Prostate gland (tissue), 2 donors: ENCODE measurements around the gene ERRFI1. TPM values are rescaled to one million over a fixed set of nuclear protein-coding genes. Genes with fewer than 3 reads are reported as not detected.
"Not testable (repeated sequence)": the region's sequence is repeated elsewhere in the genome, so short reads cannot be mapped to it uniquely, and the experiment has no call there.

Experiments used
- DNase-seq: peaks from one replicate; pipeline ENCODE4 v3.0.0-alpha.2; 2019; ENCODE audit warnings: low spot score
- H3K27ac ChIP-seq, 2 donors: fragments of 200-600 bp; sonication (generic); 2 replicates each; pipeline ENCODE4 v1.5.1; 2017 to 2019
- H3K27me3 ChIP-seq: fragments of 200-600 bp; sonication (generic); replicated peaks from 2 replicates; pipeline ENCODE4 v1.5.1; 2019; ENCODE audit not compliant: insufficient read depth
- H3K36me3 ChIP-seq, 2 donors: fragments of 200-600 bp; sonication (generic); 1 replicate in 1 of 2; 2 replicates in 1 of 2; pipeline versions ENCODE4 v1.5.1 to v1.8.1; 2017 to 2019
- H3K4me1 ChIP-seq: fragments of 200-600 bp; sonication (generic); replicated peaks from 2 replicates; pipeline ENCODE4 v1.5.1; 2019
- H3K4me3 ChIP-seq, 2 donors: fragments of 200-600 bp; sonication (generic); 2 replicates each; pipeline ENCODE4 v1.5.1; 2017 to 2019
- H3K9me3 ChIP-seq: fragments of 200-600 bp; sonication (generic); 2 replicates; pipeline ENCODE4 v1.5.1; 2017
- POLR2A ChIP-seq: fragments of 450-650 bp; IDR thresholded peaks from one replicate; pipeline ENCODE4 v1.6.1; 2016; ENCODE audit warnings: antibody characterized with exemption, mild to moderate bottlenecking
- POLR2AphosphoS5 ChIP-seq: sonication (generic); formaldehyde crosslinking; IDR thresholded peaks from one replicate; pipeline ENCODE4 v1.6.1; 2017; ENCODE audit warnings: antibody characterized with exemption
- WGBS: methylation state at CpG from one replicate; pipeline ENCODE4 v1.1.5; 2018; 5-methylcytosine and 5-hydroxymethylcytosine counted together
- intact Hi-C: fragments of 100-400 bp; cut with DNase I; formaldehyde crosslinking; loops from one replicate; pipeline ENCODE4 v1.14.2; 2022
- small RNA-seq, 2 donors: library from RNA; depleted of rRNA; stranded (forward); fragments of <200 nt; gene quantifications; one replicate each; pipeline ENCODE3, GENCODE V24; 2016
- total RNA-seq, 2 donors: library from RNA; depleted of rRNA; stranded (reverse); fragments of >200 nt; gene quantifications; one replicate each; pipeline ENCODE4 v1.1.0, GENCODE V29; 2016
- TF ChIP-seq, protein P1 (sequence below), 4 experiments: fragments of 200-600 bp in 2 of 4; fragments of 450-650 bp in 2 of 4; sonication (generic) in 2 of 4; IDR thresholded peaks; 1 replicate in 3 of 4; 2 replicates in 1 of 4; pipeline ENCODE4 v1.5.1; 2016 to 2019; ENCODE audit warnings: antibody characterized with exemption in 4 of 4, mild to moderate bottlenecking in 2 of 4, moderate library complexity in 2 of 4

Gene ERRFI1
- total RNA-seq, 2 donors from 2014 or later, result 58.1 to 60.4 TPM

DNA sequence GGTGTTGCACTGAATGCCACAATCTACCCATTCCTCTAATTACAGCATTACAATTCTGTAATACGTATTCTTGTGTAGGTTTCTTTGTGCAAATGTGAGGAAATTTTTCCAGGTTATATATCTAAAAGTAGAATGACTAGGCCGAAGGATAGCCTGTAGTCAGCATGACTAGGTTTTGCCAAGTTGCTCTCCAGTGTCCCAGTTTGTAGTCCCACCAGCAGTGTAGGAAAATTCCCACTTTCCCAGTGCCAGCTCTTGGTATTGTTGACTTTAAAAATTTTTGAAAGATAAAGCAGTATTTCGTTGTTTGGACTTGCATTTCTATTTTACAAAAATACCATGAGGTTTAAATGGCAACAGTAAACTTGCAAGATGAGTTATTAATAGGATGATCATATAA is 61.6 kb downstream of the ERRFI1 start:
- peaks cover 0 to 12% of the 10 kb centered on the region in 2 donors for H3K36me3 ChIP-seq
- intact Hi-C loops, result no loop called here

DNA sequence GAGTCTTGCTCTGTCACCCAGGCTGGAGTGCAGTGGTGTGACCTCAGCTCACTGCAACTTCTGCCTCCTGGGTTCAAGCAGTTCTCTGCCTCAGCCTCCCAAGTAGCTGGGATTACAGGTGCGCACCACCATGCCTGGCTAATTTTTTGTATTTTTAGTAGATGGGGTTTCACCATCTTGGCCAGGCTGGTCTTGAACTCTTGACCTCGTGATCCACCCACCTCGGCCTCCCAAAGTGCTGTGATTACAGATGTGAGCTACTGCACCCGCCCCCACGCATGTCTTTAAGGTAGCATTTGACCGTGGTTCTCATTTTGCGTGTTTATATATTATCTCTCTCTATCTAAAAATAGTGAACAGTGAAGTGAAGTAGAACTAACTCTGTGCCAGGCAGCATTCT is 62.3 kb downstream of the ERRFI1 start:
- H3K27ac ChIP-seq, H3K4me1 ChIP-seq, H3K9me3 ChIP-seq, intact Hi-C loops, H3K27me3 ChIP-seq, DNase-seq, H3K4me3 ChIP-seq: not testable (repeated sequence)
- 93% methylated on average over 7 of the region's 7 CpGs for WGBS
- peaks cover 0 to 12% of the 10 kb centered on the region in 2 donors for H3K36me3 ChIP-seq

More for the DNA sequence above, 61.6 kb downstream of the ERRFI1 start:
- TF ChIP-seq POLR2A (no peak), POLR2AphosphoS5 (no peak)
- TF ChIP-seq, protein P1, sequence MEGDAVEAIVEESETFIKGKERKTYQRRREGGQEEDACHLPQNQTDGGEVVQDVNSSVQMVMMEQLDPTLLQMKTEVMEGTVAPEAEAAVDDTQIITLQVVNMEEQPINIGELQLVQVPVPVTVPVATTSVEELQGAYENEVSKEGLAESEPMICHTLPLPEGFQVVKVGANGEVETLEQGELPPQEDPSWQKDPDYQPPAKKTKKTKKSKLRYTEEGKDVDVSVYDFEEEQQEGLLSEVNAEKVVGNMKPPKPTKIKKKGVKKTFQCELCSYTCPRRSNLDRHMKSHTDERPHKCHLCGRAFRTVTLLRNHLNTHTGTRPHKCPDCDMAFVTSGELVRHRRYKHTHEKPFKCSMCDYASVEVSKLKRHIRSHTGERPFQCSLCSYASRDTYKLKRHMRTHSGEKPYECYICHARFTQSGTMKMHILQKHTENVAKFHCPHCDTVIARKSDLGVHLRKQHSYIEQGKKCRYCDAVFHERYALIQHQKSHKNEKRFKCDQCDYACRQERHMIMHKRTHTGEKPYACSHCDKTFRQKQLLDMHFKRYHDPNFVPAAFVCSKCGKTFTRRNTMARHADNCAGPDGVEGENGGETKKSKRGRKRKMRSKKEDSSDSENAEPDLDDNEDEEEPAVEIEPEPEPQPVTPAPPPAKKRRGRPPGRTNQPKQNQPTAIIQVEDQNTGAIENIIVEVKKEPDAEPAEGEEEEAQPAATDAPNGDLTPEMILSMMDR (IDR thresholded peaks at IDR 0.05), result no peak
- DNase-seq, result no peak
- 91% methylated on average over 3 of the region's 3 CpGs for WGBS
- Histone ChIP-seq H3K9me3 (no peaks in the 10 kb centered on the region), H3K4me3 (no peak overlapping the region), H3K27ac (no peak overlapping the region), H3K27me3 (no peaks in the 10 kb centered on the region), H3K4me1 (peaks cover 10% of the 10 kb centered on the region)

DNA sequence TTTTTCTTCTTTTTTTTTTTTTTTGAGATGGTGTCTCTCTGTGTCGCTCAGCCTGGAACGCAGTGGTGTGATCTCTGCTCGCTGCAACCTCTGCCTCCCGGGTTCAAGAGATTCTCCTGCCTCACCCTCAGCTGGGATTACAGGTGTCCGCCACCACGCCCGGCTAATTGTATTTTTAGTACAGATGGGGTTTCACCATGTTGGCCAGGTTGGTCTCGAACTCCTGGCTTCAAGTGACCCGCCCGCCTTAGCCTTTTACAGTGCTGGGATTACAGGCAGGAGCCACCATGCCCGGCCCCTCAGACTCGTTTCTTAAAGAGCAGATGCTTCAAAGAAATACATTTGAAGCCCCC is 62.8 kb downstream of the ERRFI1 start:
- peaks cover 0 to 12% of the 10 kb centered on the region in 2 donors for H3K36me3 ChIP-seq
- H3K4me3 ChIP-seq, DNase-seq, H3K27me3 ChIP-seq, H3K4me1 ChIP-seq, intact Hi-C loops, H3K9me3 ChIP-seq, H3K27ac ChIP-seq: not testable (repeated sequence)
- 97% methylated on average over 12 of the region's 12 CpGs for WGBS

DNA sequence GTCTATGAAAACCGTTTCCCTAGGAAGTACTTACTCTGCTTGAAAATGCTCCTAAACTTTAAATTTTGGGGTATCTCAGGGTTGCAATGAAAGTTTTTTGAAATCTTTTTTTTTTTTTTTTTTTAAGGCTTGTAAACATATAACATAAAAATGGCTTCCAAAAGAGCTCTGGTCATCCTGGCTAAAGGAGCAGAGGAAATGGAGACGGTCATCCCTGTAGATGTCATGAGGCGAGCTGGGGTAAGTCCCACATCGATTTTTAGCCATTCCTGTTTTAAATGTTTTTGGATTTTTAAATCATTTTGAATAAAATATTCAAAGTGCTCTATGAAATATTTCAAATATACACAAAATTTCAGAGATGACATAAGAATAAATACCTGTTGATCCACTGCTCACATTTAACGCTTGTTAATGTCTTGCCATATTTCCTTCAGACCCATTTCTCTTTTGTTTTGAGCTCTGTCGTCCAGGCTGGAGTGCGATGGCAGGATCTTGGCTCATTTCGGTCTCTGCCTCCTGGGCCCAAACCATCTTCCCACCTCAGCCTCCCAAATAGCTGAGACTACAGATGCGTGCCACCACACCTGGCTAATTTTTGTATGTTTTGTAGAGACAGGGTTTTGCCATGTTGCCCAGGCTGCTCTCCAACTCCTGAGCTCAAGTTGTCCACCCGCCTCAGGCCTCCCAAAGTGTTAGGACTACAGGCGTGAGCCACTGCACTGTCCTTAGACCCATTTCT is 63.3 kb downstream of the ERRFI1 start:
- intact Hi-C loops, result no loop called here
- Histone ChIP-seq H3K4me3 (no peak overlapping the region), H3K4me1 (peaks cover 10% of the 10 kb centered on the region), H3K36me3 (peaks cover 0 to 12% of the 10 kb centered on the region in 2 donors), H3K27me3 (no peaks in the 10 kb centered on the region), H3K27ac (peak overlapping the region in 1 of 2 donors; percentile 94), H3K9me3 (no peaks in the 10 kb centered on the region)
- TF ChIP-seq POLR2A (no peak), POLR2AphosphoS5 (no peak)
- TF ChIP-seq, protein P1 (IDR thresholded peaks at IDR 0.05), result no peak
- DNase-seq, result no peak
- 88% methylated on average over 11 of the region's 11 CpGs for WGBS

DNA sequence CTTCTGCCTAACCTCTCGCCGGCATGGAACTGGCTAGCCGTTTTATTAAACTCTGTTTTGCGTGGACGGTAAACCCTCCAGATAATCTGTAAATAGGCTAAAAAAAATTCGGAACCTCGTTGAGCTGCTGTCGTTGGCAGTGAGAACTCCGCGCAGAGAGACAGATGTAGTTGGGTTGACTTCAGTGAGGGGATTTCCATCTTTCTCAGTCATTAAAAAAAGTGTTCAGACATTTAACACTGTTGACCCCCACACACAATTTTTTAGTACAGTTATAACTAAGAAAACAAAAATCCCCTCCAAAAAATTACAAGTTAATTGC is 64.1 kb downstream of the ERRFI1 start:
- TF ChIP-seq, protein P1 (IDR thresholded peaks at IDR 0.05), result no peak
- no peak for TF ChIP-seq POLR2AphosphoS5
- no peak for TF ChIP-seq POLR2A
- WGBS, result under 1% methylated on average over 10 of the region's 10 CpGs
- H3K4me3 ChIP-seq, result peak overlapping the region; percentile 75 to 93
- no peaks in the 10 kb centered on the region for H3K9me3 ChIP-seq
- H3K4me1 ChIP-seq, result peaks cover 10% of the 10 kb centered on the region
- peaks cover 0 to 12% of the 10 kb centered on the region in 2 donors for H3K36me3 ChIP-seq
- no peak for DNase-seq
- H3K27ac ChIP-seq, result peak overlapping the region; percentile 86 to 94
- intact Hi-C loops, result no loop called here
- no peaks in the 10 kb centered on the region for H3K27me3 ChIP-seq

Small RNA genes within 50 kb of the gene (small RNA-seq; reads per million reads assigned to genes)
- gene RF00019, result 0 reads per million in 2 donors

Other genes with a start within 250 kb of the ERRFI1 start
- gene PER3, start 242.0 kb downstream of the ERRFI1 start, total RNA-seq, result 10 to 100 TPM; 12.0 to 20.6 TPM
- not detected for gene UTS2, start 173.2 kb downstream of the ERRFI1 start, total RNA-seq
- gene TNFRSF9, start 85.5 kb downstream of the ERRFI1 start, total RNA-seq, result not detected
- gene PARK7, start 64.6 kb downstream of the ERRFI1 start, total RNA-seq, result 100 to 1,000 TPM; 156 to 284 TPM